NOMO-1 treated with DMSO at 0.1 percent for 48 hours (cell line): ENCODE results near the gene SMARCD1.
A peak's percentile ranks its signal among the peaks of the same experiment; 100 is the strongest.

Experiments
- DNase-seq: peaks from one replicate; lab custom pipeline; 2025; ENCODE audit not compliant: unreplicated experiment; lab: John Stamatoyannopoulos, UW

The SMARCD1 gene

DNA sequence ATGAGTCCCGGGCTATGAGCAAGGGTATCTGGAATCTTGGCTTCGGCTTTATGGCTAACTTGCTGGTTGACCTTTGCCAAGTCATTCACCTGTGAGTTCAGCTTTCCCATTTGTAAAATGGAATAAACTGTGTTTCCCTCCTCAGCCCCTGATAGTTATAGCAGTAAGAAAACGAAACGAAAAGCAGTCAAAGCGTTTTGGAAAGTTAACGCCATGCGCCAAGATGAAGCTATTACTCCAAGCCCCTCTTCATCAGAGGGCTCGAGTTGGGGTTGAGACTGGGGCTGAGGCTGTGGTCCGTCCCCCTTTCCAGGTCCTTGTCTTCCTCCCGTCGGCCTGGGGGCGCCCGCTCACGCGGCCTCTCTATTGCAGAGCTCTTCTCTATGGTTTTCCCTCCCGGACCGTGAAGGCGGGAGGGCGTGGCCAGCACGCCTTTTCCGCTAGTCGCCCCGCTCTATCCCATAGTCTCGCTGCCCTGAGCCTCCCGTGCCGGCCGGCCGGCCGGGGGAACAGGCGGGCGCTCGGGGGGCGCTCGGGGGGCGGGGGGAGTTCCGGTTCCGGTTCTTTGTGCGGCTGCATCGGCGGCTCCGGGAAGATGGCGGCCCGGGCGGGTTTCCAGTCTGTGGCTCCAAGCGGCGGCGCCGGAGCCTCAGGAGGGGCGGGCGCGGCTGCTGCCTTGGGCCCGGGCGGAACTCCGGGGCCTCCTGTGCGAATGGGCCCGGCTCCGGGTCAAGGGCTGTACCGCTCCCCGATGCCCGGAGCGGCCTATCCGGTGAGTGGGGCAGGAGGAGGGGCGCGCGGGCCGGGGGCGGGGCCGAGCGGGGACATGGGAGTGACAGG lies at the start of gene SMARCD1:
SMARCD1 (plus strand) TSS at position 568 of the 840 bp plus-strand sequence; CDS start at position 596, 28 bp downstream.
- peak; percentile 87 for DNase-seq

DNA sequence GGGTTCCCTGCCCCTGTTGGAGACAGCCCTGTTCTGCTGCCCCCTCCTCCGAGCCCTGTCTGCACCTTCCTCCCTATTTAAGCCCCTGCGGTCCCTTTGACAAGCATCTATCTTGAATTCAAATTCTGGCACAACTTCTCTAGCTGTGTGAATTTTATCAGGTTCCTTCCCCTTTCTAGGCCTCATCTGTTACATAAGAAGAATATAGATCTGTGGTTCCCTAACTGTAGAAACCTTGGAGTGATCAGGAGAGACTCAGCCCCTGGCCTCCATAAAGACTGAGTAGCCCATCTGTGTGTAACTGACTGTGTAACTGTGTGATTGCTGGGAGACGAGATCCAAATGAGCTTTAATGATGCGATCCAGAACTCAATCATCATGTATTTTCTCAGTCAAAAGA lies 46.8 kb upstream of the SMARCD1 start:
- DNase-seq = peak; percentile 71

DNA sequence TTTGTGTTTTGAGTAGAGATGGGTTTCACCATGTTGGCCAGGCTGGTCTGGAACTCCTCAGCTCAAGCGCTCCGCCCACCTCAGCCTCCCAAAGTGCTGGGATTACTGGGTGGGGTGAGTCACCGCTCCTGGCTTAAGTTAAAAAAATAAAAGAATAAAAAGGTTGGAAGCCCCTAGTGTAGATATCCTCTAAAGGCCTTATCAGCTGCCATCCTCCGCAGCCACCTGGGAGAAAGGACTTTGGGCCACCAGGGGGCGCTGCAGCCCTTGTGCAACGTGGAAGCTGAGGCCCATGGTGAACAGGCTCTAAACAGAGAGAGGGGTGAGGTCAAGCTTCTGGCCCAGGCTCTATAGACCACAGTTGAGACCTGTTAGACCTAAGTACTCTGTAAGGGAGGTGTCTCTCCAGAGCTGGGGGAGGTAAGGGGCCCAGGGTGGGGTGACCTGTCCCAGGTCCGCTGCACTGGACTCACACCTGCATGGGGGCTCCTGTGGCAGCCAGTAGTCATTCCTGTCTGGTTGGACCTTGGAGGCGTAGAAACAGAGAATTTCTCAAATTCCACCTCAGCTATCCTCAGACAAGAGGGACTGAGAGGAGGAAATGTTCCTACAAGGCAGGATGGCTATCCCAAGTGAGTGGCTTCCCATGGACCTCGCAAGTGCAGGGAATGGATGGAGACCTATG lies 45.8 kb upstream of the SMARCD1 start:
- DNase-seq = peak; percentile 66

DNA sequence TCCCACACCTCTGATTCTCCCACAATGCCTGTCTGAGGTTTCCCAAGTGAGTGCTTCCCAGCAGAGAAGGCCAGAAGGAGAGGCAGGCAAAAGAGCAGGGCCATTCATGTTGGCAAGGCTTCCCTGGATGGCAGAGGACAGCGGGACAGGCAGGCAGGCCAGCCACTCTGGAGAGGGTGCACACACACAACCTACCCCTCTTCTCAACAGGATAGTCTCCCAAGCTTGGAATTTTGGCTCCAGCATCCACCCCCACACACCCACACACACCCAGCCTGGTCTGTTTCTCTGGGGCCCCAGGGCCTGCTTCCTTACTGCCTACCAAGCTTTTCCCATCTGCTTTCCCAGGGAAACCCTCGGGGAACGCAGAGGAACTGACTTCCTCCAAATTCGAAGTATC lies 44.5 kb upstream of the SMARCD1 start:
- no peak for DNase-seq

DNA sequence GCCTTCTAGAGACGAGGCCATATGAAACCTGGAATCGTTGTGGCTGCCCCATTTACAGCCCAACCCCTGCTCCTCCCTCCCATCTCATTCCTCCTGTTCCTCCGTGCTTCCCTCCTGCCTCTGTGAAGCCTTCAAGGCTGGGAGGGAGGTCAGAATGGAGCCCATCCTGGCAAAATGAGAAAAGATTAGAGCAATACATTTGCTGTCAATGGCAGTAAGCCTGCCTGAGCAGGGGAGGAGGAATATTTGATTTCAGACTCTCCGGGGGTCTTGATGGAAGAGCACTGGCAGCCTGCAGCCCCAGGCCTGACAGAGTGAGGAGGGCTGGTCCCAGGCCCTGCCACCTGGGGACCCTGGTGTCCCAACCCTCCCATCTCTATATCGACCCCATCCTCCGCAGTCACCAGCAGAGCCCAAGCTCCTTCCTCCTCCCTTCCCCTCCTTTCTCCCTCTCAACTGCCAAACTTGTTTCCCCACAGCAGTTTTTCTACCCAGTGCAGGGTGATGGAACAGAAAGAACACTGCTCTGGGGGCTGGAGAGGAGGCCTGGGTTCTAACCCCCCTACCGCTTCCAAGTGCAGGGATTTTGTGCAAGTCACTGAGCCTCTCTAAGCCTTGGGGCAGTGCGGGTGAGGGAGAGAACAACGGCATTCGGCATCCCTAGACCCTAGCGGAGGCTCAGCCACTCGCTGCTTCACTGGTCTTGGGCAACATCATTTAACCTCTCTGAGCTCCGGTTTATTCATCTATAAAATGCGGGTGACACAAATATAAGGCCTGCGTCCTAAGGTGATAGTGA lies 43.9 kb upstream of the SMARCD1 start:
- DNase-seq = no peak

DNA sequence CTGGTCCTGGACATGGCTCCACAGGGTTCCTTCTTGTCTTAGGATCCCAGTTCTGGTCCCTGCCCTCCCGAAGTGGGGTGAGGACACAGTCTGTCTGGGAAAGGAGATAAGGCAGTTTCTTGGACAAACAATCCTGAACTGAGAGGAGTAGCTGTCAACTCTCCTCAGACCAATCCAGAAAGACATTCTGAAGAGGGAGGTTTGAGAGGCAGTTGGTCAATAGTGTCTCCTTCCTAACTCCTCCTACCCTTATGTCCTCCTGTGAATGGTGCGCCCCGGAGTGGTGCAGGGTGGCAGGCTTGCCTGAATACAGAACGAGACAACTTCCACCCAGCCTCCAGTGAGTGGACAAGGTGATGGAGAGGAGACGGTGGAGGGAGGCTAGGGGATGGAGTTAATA lies 43.2 kb upstream of the SMARCD1 start:
- DNase-seq = no peak

DNA sequence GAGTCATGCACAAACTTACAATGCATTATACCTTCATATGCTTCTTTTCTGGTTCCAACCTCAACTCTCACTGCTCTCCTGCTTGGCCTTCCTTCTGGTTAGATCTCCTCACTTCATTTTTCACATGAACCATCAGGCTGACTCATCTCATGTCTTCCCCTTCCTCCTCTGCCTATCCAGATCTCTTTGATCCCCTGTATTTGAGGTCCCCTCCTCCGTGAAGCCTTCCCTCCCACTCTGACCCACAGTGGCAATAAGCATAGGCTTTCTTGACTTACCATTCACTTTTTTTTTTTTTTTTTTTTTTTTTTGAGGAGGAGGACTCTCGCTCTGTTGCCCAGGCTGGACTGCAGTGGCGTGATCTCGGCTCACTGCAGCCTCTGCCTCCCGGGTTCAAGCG lies 42.4 kb upstream of the SMARCD1 start:
- no peak for DNase-seq

DNA sequence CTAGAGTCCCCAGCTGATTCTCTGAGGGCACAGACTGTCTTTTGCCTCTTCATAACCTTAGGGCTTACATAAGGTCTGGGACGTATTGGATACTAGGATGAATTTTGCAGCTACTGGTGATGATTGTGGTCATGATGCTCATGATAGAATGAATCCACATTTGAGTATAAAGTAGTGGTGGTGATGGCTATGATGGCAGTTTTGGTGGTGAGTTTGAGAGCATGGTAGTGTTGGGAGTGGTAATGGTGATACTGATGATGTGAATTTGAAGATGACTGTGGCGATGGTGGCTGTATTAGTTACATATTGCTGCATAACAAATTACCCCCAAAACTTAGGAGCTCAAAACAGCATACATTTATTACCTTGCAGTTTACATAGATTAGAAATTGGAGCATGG lies 41.8 kb upstream of the SMARCD1 start:
- DNase-seq = no peak

DNA sequence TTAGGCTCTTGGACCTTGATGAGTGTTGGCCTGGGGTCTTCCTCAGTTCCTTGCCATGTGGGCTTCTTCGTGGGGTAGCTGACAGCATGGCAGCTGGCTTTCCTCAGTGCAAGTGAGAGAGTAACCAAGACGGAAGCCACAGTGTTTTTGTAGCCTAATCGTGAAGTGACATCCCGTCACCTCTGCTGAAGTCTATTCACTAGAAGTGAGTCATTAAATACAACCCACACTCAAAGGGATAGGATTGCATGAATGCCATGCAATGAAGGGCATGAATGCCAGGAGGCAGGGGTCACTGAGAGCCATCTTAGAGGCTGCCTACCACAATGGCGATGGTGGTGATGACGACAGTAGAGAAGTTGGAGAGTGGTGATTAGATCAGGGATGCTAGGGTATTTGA lies 41.3 kb upstream of the SMARCD1 start:
- DNase-seq = no peak

DNA sequence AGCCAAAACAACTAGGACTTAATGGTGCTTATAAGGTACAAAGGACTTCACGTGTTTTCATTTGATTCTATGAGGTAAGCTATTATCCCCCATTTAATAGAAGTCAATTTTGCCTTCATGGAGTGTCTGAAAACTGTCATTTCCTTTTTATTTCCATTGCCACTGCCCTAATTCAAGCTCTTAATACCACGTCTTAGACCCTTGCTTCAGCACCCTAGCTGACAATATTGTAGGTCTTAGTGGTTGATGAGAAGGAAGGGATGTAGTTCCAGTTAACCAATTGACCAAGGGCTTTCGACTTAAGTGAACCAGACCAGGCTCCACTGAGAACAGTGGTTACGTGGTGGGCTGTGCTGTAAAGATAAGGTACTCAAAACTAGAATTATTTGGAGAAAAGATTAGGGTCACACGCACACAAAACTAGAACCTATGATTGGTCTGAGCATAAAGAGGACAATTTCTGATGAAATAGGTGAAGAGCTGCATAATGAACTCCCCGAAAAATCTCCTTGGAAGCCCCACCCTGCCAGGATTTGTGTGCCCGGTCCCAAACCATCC lies 37.4 kb upstream of the SMARCD1 start:
- DNase-seq = no peak

DNA sequence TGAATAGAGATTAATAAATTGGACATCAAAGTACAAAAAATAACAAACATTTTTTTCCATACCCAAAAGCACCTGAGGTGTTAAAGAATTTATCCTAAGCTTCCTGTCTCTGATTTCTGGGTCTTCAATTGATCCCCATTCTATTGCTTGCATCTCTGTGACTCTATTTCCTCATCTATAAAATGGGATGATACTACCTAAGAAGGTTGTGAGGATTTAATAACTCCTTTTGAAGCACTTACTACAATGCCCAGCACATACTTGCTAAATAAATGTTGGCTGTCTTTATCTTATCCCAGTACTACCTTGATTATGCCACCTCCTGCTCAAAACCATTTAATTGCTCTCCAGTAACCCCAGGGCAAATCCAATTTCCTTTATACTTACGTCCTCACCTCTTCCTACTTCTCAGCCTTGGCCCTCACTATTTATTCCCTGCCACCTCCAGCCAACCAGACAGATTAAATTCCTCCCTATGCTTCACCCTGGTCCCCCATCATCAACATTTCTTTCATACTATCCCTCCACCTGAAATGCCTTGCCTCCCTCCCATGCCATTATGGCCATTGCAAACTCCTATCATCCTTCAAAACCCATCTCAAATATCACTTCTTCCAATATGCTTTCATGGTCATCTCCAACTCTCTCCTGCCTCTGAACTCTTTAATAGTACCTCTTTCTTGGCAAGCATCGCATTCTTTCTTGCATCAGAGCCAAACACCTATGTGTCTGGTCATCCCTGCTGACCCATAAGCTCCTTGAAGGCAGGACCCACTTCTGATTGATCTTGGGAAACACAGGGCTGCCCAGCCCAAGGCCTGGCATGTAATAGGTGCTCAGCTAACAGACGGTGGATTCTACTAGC lies 35.7 kb upstream of the SMARCD1 start:
- no peak for DNase-seq

DNA sequence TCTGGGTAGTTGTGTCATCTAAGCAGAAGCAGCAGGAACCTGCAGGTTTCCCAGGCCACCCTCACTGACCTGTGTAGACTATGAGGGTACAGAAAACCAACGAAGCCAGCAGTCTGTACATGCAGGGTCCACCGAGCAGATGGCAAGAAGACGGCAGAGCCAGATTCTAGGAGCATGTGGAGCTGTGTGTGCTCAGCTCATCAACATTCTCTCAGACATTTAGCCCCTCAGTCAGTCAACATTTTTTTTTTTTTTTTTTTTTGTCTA lies 35.1 kb upstream of the SMARCD1 start:
- DNase-seq = no peak

DNA sequence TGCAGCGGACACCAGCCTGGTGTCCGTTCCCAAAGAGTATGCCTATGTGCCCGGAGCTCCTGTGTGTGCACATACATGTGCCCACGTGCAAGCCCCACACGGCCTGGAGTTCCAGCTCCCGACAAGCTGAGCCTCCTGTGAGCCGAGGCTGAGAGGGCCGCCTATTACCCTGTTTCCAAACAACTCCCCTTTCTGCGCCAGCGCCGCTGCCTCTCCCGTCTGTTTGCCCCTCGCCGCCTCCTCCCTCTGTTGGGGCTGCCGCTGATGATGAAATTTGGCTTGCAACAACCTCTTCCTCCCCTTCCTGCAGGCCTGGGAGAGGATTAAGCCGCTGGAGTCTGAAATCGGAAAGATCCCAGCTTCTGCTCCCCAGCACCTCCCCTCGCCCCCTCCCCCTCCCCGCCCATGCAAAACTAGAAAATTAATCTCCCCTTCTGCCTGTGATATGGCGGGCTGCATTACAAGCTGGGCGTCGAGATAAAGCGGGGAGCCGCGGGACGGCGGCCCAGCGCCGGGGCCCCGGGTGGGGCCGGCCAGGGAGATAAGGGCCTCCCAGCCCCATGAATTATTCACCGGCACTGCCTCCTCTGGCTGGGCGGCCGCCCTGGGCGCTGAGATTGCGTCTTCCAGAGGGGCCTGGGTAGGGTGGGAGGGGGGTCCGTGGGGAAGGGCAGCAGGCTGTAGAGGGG lies 34.6 kb upstream of the SMARCD1 start:
- DNase-seq = peak; percentile 76

DNA sequence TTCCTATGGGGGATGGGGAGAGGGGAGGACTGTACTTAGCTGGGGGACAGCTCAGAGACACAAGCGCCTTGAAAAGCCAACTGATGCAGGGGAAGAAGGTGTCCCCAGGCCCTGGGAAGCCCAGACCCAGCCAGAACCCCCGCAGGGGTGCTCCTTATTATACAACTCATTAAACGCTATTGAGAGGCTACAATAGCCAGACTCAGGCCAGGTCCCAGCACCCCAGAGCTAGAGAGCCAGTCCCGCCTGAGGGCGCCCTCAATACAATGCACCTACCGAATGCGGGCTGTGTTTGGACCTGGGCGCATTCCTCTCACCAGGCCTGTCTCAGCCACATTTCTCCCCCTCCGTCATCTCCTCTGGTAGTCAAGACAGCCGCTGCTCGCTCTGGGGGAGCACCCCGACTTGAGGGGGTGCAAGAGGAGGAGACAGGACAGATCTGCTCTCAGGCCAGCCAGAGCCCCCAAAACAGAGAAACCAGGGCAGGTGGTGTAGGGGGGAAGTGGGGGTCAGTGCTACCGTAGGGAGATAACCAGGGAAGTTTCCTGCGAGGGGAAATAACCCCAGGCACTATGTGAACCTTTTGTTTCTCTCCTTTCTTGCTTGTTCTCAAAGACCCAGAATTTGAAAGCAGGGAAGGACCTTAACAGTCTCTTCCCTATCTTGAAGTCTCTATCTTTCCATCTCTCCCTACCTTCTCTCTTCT lies 33.9 kb upstream of the SMARCD1 start:
- DNase-seq = no peak

DNA sequence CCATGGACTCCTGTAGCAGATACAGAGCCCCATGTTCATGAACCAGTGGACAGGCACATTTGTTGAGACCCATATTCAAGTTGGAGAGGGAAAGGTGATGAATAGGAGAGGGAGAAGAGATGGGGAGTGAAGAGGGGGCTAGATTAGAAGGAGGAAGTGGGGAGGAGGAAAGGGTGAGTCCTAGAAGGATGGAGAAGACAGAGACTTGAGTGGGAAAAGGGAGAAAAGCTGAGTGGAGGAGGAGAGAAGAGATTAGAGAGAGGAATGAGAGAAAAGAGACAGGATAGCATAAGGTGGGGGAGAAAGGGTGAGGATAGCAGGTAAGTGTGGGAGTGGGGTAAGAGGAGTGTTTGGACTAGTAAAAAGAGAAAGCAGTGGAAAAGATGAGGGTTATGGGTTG lies 32.6 kb upstream of the SMARCD1 start:
- DNase-seq = no peak

DNA sequence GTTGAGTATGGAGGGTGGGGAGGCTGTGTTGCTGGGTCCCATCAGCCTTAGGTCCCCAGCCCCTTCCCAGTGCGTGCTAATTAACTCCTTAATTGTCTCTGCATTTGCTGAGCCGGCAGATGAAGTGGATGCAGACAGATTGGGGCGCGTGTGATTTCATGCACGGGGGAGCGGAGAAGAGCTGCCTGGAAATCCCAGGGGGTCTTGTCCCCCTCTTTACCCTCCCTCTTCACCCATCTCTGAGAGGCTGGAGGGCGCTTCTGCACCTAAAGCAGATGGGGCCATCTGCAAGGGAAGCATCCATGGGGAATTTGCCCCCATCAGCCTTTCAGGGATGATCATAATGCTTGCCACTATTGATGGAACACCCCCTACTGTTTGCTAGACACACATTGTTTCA lies 32.2 kb upstream of the SMARCD1 start:
- no peak for DNase-seq

DNA sequence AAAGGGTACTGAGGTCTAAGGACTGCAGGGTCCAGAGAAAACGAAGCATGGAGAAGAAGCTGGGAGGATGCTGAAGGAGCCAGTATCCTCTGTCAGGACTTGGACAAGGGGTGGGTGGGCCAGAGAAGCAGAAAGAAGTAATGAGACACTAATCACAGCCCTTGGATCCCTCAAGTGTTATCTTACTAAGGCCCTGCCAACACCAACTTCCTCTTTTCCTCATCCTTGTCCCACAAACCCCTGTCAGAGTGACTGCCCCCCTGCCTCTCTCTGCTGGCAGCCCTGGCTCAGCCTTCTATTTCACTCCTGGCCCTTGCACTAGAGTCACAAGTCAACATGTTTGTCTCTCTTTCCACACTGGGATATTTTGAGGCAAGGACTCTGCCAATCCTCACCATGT lies 31.6 kb upstream of the SMARCD1 start:
- peak; percentile 44 for DNase-seq

DNA sequence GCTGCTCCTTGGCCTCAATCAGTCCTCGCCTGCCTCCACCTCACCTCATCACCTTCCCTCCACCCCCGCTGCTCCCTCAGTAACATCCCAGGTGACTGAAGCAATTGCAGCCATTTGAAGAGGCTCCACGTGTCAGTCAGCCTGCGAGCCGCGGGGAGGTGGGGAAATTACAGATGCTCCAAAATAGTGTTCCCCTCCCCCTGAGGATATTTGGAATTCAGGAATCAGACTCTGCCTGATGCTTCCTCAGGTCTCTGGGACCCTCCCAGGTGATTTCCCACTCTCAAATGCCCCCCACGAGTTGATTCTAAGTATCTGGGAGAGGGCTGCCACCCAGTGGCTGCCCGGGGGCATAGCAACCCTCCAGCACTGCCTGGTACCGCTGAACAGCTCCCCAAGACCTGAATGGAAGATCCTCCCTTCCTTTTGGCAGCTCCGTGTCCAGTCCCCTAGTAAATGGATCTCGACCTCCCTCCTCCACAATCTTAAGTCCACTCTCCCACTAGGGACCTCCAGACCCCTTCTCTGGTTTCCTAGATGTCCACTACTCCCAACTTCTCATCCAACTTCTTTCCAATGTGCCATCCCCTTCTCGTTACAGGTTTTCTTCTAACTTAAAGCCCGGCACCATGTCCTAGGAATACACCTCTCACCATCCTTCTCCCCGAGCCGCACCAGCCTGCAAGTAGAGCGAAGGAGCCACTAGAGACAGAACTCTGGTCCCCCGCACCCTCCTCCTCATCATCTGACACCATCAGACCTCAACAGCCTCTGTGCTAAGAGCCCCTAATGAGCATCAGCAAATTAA lies 29.1 kb upstream of the SMARCD1 start:
- DNase-seq = peak; percentile 36

DNA sequence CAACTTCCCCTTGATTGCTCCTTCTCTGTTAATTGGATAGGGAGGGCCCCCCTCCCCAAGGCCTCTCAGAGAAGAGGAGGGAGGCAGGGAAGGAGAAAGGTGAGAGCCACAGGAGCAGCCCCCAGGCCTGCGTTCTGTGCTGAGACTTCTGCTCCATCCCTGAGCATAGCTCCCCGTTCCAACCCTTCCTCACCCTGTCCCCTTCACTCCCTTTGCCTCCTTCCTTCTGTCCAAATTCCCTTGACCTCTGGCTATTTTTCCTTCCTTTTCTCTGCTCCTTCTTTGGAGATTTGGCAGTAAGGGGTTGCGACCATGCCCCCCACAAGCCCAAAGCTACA lies 28.5 kb upstream of the SMARCD1 start:
- no peak for DNase-seq
